NCI-H524 treated with DMSO at 0.1 percent for 48 hours (cell line): ENCODE measurements around the gene MIER1.

Experiments used
- DNase-seq: peaks from one replicate; lab custom pipeline; 2025; lab: John Stamatoyannopoulos, UW

Gene MIER1

DNA sequence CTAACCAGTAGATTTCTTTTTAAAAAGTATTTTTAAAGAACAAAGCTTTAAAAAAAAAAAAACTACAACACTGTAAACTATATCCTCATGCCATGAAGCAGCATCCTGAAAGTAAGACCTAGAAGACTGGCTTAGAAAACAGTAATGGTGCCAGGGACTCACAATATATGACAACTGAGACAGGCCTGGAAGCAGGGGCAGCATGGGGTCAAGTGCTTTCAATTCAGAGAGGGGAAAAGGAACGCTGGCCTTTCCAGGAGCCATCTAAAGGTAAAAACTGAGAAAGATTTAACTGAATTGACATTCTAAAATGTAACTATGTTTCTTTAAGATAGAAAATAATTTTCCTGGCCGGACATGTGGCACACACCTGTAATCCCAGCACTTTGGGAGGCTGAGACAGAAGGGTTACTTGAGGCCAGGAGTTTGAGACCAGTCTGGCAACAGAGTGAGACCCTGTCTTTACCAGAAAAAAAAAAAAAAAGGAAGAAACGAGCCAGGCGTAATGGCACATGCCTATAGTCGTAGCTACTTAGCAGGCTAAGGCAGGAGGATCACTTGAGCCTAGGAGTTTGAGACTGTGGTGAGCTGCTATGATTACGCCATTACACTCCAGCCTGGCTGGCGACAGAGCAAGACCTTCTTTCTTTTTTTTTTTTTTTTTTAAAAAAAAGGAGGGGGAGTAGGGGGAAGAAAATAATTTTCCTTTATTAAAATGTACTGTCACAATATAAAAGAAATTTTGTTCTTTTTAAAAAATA lies 75.0 kb downstream of the MIER1 start:
- DNase-seq = no peak

DNA sequence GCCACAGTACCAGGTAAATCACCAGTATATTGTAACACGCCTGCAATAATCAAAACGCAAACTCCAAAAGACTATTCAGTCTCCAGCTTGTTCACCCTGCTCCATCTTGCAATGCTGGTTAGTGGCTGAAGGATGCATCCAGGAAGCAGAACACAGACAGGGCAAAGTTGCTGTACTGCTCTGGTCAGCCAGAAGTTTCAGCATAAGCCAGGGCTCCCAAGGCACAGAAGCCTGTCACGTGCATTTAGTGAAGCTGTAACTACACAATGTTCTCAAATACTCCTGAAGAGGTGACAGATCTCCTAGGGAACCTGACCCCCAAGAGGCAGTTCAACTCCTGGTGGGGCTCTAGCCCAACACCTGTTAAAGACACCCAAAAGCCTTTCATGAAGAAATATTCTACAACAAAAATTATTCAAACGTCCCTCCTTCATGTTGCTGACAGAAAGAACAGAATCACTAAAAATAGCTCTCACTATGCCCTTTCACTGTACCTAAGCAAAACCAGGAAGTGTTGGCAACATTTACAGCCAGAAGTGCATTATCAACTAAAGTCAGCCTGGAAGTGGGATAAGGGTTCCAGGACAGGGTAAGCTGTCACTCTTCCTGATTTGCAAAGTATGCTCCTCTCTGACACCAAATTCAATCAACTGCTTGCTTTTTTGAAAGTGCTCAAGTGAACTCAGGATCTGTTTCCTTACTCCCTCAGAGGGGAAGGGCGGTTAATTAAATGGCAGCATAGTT lies 77.1 kb downstream of the MIER1 start:
- DNase-seq = no peak

- DNase-seq = no peak
These were observed 79.4 kb downstream of the MIER1 start for GRCh38 chr1:67004176-67004575.

GRCh38 chr1:67005068-67005467 lies 80.3 kb downstream of the MIER1 start:
- DNase-seq = no peak

DNA sequence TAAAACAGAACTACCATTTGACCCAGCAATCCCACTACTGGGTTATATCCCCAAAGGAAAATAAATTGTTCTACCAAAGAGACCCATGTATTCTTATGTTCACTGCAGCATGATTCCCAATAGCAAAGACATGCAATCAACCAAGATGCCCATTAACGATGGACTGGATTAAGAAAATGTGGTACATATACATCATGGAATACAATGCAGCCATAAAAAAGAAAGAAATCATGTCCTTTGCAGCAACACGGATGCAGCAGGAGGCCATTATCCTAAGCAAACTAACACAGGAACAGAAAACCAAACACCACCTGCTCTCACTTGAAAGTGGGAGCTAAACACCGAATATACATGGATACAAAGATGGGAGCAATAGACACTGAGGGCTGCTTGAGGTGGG lies 85.0 kb downstream of the MIER1 start:
- no peak for DNase-seq

- DNase-seq = no peak
These were observed 88.8 kb downstream of the MIER1 start for GRCh38 chr1:67013573-67013972.

GRCh38 chr1:67018574-67018973 lies 93.8 kb downstream of the MIER1 start:
- DNase-seq = no peak

DNA sequence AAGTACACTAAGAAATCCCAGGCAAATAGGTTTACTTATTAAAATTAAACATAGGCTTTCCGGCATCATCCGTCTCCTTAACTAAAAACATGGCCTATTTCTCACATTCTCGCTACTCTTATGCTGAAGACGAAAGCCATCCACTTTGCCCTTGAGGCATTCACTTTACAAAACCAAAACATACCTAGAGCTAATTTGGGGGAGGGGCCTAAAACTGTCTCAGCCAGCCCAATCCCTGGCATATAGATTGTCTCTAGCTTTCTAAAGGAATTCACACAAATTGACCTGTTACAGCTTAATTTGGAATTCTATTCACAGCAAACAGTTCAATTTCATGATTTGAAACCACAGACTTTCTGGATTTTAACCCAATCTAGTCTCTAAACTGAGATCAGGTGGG lies 94.3 kb downstream of the MIER1 start:
- no peak for DNase-seq

DNA sequence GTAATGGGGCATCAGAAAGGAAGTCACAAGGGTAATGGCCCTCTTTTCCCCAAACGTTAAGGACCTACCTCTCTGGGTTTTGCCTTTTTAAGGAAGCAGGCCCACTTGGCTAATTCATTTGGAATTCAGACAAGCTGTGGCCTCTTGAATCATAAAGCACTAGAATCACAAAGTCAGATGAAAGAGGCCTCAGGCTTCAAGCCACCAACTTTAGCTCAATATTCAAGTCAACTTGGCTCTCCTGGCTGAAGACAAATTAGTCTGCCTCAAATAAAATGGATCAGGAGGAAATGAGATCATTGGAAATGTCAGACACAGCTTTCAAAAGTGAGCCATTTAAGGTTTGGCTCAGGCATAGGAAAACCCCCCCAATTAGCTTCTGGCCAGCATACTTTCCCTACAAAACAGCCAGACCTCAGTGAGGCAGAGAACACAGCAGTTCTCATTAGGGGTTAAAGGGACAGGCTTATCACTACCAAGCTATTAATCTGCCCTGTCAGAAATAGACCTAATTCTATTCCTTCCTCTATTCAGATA lies 94.9 kb downstream of the MIER1 start:
- no peak for DNase-seq

DNA sequence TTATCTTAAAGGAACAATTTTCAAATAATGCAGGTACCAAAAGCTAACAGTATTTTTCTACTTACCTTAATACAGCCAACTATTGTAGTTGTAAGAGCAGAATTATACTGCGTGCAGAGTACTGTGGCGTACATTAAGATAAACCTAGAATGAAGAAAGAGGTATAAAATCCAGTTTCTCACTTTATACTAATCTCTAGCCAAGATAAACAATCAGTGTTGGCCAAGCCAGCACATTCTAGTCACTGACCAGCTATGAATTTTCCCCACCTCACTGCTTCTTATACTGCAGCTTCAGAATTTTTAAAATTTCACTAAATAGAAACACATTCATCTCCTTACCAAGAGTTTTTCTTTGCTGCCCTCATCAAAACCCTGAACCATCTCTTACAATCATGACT lies 95.5 kb downstream of the MIER1 start:
- no peak for DNase-seq

DNA sequence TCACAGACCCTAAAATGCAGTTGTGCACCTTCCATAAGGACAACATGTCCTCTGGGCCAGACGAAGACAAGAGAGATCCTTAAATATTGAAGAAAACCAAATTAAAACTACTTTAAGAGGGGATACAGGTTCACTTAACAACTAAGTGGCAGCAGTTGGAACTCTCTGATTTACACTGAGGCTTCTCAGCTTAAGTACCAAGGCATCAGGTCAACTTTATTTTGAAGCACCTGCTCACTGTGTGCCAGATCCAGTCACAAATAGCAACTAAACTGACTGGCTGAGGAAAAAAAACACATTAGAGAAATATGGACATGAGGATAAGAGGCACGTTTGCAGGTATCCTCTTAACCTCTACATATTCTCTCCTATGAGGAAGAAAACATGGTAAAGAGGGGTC lies 96.0 kb downstream of the MIER1 start:
- DNase-seq = no peak

GRCh38 chr1:67029472-67029871 lies 104.7 kb downstream of the MIER1 start:
- DNase-seq = no peak

GRCh38 chr1:67031121-67031858 lies 106.5 kb downstream of the MIER1 start:
- no peak for DNase-seq

DNA sequence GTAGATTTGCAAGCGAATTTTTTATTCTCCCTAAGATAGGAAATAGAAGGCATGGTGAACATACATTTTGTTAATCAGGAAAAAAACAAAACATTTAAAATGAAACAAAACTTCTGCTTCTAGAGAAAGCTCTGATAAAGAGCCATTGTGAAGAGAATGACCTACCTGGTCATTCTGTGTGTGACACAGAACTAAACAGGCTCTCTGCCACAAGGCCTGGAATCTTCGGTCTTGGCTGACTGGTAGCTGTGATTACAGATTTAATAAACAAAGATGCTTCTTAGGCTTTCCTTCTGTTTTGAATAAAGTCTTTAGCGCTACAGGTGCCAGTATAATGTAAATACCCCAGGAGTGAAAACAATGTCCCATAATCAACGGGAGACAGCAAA lies 107.1 kb downstream of the MIER1 start:
- no peak for DNase-seq
